OCI-LY3 (cell line): ENCODE results near the gene LRRC53.

ENCODE experiments used
- H2AFZ ChIP-seq: fragments of 200-600, 300-600 bp; shearing (Covaris generic); 2 replicates; pipeline ENCODE4 v1.6.0; 2014; ENCODE audit warnings: antibody characterized with exemption, low read depth, low read length
- H3K27ac ChIP-seq: fragments of 200-600, 300-600 bp; sonication (generic); 2 replicates; pipeline ENCODE4 v1.5.1; 2014; ENCODE audit warnings: mild to moderate bottlenecking, low read length, moderate library complexity, mixed read lengths
- H3K27me3 ChIP-seq: fragments of 200-600, 300-600 bp; sonication (generic); 2 replicates; pipeline ENCODE4 v1.6.1; 2014; ENCODE audit warnings: low read depth, low read length, mixed read lengths
- H3K36me3 ChIP-seq: fragments of 200-600, 300-600 bp; sonication (generic); replicated peaks from 2 replicates; pipeline ENCODE3; 2014; ENCODE audit warnings: low read depth, low read length, mixed read lengths
- H3K4me1 ChIP-seq: fragments of 300-600, 200-600 bp; sonication (generic); 2 replicates; pipeline ENCODE4 v1.6.1; 2014; ENCODE audit warnings: low read length, mixed read lengths
- H3K4me2 ChIP-seq: fragments of 200-600, 300-600 bp; sonication (generic); 2 replicates; pipeline ENCODE4 v1.6.1; 2014; ENCODE audit warnings: low read length, mixed read lengths
- H3K4me3 ChIP-seq: fragments of 300-600, 200-600 bp; sonication (generic); 2 replicates; pipeline ENCODE4 v1.5.1; 2014; ENCODE audit warnings: antibody characterized with exemption, mild to moderate bottlenecking, low read length, moderate library complexity
- H3K79me2 ChIP-seq: fragments of 300-600, 200-600 bp; shearing (Covaris generic); 2 replicates; pipeline ENCODE4 v1.6.1; 2014; ENCODE audit warnings: mild to moderate bottlenecking, low read length, mixed read lengths
- H3K9ac ChIP-seq: fragments of 300-600, 200-600 bp; shearing (Covaris generic); 2 replicates; pipeline ENCODE4 v1.6.0; 2014; ENCODE audit warnings: mild to moderate bottlenecking, low read length, moderate library complexity
- H3K9me3 ChIP-seq: fragments of 200-600, 300-600 bp; shearing (Covaris generic); 2 replicates; pipeline ENCODE4 v1.6.1; 2014; ENCODE audit warnings: low read length, mixed read lengths; ENCODE audit not compliant: insufficient read depth
- H4K20me1 ChIP-seq: fragments of 200-600, 300-600 bp; sonication (generic); 2 replicates; pipeline ENCODE4 v1.6.1; 2016; ENCODE audit warnings: low read length, mixed read lengths; ENCODE audit not compliant: insufficient read depth
- EZH2phosphoT487 ChIP-seq: fragments of 200-600 bp; shearing (Covaris generic); IDR thresholded peaks from 2 replicates; pipeline ENCODE4 v1.6.1; 2018; ENCODE audit warnings: antibody characterized with exemption, mixed run types, low read depth
- TF ChIP-seq, protein P1 (sequence below): fragments of 200-600, 300-600 bp; sonication (generic); IDR thresholded peaks from 2 replicates; pipeline ENCODE4 v1.5.1; 2014; ENCODE audit warnings: antibody characterized with exemption, low read length, low read depth

The LRRC53 gene

DNA sequence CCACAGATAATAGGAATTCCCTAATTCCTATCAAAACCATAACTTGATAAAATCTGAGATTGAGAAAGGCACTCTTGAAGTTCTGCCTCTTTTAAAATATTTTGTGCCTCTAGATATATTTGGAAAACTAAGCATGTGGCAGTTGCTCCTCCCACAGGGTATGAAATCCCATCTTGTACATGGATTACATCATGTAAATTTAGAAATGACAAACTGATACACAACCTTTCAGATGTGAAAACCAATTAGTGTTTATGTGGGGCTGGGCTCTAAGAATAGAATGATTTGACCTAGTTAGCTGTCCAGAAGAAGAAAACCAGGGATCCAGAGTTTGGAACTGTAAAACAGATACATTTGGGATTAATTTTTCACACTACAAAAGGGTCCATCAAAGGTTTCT, 15.7 kb downstream of the LRRC53 start:
- Histone ChIP-seq H3K9me3 (no peaks in the 10 kb centered on the region), H3K4me3 (no peak overlapping the region), H3K27me3 (no peaks in the 10 kb centered on the region), H4K20me1 (no peaks in the 10 kb centered on the region), H2AFZ (no peak overlapping the region), H3K79me2 (no peaks in the 10 kb centered on the region), H3K9ac (no peak overlapping the region), H3K27ac (no peak overlapping the region), H3K36me3 (no peaks in the 10 kb centered on the region), H3K4me2 (no peak overlapping the region), H3K4me1 (no peaks in the 10 kb centered on the region)
- TF ChIP-seq EZH2phosphoT487: no peak
- TF ChIP-seq, protein P1, sequence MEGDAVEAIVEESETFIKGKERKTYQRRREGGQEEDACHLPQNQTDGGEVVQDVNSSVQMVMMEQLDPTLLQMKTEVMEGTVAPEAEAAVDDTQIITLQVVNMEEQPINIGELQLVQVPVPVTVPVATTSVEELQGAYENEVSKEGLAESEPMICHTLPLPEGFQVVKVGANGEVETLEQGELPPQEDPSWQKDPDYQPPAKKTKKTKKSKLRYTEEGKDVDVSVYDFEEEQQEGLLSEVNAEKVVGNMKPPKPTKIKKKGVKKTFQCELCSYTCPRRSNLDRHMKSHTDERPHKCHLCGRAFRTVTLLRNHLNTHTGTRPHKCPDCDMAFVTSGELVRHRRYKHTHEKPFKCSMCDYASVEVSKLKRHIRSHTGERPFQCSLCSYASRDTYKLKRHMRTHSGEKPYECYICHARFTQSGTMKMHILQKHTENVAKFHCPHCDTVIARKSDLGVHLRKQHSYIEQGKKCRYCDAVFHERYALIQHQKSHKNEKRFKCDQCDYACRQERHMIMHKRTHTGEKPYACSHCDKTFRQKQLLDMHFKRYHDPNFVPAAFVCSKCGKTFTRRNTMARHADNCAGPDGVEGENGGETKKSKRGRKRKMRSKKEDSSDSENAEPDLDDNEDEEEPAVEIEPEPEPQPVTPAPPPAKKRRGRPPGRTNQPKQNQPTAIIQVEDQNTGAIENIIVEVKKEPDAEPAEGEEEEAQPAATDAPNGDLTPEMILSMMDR: no peak

DNA sequence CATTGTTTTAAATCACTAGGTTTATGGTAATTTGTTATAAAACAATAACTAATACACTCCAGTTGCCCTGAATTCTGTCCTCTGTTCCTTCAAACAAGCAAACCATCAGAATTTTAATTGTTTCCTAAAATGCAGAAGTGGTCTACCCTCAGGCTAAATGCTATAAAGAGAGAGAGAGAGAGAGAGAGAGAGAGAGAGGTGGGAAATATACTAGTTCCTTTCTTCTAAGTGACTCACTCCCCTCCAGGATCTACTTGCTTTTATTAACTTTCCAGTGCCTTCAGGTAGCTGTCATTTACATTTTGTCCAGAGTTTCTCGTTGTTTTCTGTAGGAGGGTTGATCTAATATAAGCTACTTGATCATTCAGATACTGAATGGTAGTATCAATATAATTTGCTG, 26.4 kb downstream of the LRRC53 start:
- no peaks in the 10 kb centered on the region for H3K9me3 ChIP-seq
- no peak overlapping the region for H2AFZ ChIP-seq
- no peak overlapping the region for H3K4me3 ChIP-seq
- no peaks in the 10 kb centered on the region for H3K79me2 ChIP-seq
- H3K4me2 ChIP-seq: no peak overlapping the region
- 0 out of 2 replicates have a peak, but pooled peaks cover 5% of the 10 kb centered on the region for H3K27me3 ChIP-seq
- no peak overlapping the region for H3K27ac ChIP-seq
- H3K9ac ChIP-seq: no peak overlapping the region
- H3K4me1 ChIP-seq: no peaks in the 10 kb centered on the region
- no peaks in the 10 kb centered on the region for H4K20me1 ChIP-seq
- H3K36me3 ChIP-seq: no peaks in the 10 kb centered on the region
- no peak for TF ChIP-seq EZH2phosphoT487

DNA sequence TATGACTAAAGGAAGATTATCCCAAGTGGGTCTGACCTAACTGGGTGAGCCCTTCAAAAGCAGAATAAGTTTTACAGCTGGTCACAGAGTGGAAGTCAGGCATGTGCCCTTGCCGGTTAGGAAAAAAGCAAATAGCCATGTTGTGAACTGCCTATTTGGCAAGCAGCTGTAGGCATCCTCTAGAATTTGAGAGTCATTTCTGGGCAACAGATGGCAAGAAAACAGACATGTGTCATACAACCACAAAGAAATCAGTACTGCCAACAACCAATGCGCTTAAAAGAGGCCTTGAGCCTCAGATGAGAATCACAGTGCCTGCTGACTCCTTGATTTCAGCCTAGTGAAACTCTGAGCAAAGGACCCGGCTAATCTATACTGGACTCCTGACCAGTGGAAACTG, 26.8 kb downstream of the LRRC53 start:
- Histone ChIP-seq H4K20me1 (no peaks in the 10 kb centered on the region), H3K4me3 (no peak overlapping the region), H3K9ac (no peak overlapping the region), H3K9me3 (no peaks in the 10 kb centered on the region), H3K4me1 (no peaks in the 10 kb centered on the region), H3K36me3 (no peaks in the 10 kb centered on the region), H3K27me3 (0 out of 2 replicates have a peak, but pooled peaks cover 5% of the 10 kb centered on the region), H3K79me2 (no peaks in the 10 kb centered on the region), H3K27ac (no peak overlapping the region), H3K4me2 (no peak overlapping the region), H2AFZ (no peak overlapping the region)
- TF ChIP-seq, protein P1: no peak

DNA sequence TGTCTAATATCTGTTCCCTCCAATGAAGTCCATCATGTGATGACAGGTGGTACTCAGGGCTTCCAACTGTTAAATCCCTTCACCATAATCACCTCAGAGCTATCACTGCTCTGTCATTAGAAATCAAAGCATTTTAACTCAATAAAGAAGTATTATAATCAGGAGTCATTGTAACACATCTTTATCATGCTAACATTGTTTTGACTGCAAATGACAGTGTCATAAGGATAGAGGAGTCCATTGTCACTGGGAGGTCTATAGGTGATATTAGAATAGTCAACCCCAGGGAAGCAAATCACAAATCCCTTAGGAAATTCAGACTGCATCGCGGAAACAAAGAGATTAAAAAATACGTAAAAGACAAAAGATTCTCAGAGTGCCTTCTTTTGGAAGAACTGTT, 30.8 kb downstream of the LRRC53 start:
- no peaks in the 10 kb centered on the region for H3K9me3 ChIP-seq
- no peaks in the 10 kb centered on the region for H3K4me1 ChIP-seq
- no peak overlapping the region for H3K4me2 ChIP-seq
- H3K9ac ChIP-seq: no peak overlapping the region
- no peak overlapping the region for H2AFZ ChIP-seq
- H3K27ac ChIP-seq: no peak overlapping the region
- H3K27me3 ChIP-seq: no peaks in the 10 kb centered on the region
- H3K4me3 ChIP-seq: no peak overlapping the region
- H4K20me1 ChIP-seq: no peaks in the 10 kb centered on the region
- no peaks in the 10 kb centered on the region for H3K36me3 ChIP-seq
- TF ChIP-seq, protein P1: no peak
- no peak for TF ChIP-seq EZH2phosphoT487
- H3K79me2 ChIP-seq: no peaks in the 10 kb centered on the region

DNA sequence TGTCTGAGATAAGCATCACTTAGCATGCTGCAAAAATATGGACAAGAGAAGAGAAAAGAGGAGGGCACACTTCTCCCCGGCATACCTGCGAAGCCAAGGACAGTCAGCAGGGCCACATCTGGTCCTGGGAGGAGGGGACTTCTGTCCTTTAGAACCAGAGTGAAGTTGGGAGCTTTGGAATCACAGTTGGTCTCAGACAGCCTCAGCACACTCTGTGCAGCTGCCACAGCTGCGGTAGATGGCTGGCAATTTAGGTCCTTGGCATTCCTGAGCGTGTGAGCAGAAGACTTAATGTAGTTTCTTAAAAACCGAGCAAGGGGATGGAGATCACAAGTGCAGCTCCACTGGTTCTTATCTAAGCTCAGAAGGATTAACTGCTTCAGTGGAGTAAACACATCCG, 32.3 kb downstream of the LRRC53 start:
- H3K9me3 ChIP-seq: no peaks in the 10 kb centered on the region
- no peaks in the 10 kb centered on the region for H4K20me1 ChIP-seq
- H3K27me3 ChIP-seq: no peaks in the 10 kb centered on the region
- no peak for TF ChIP-seq EZH2phosphoT487
- TF ChIP-seq, protein P1: no peak
- H3K9ac ChIP-seq: no peak overlapping the region
- no peak overlapping the region for H3K4me2 ChIP-seq
- H3K36me3 ChIP-seq: no peaks in the 10 kb centered on the region
- H2AFZ ChIP-seq: no peak overlapping the region
- H3K4me3 ChIP-seq: no peak overlapping the region
- peaks cover 10% of the 10 kb centered on the region for H3K4me1 ChIP-seq
- no peaks in the 10 kb centered on the region for H3K79me2 ChIP-seq
- no peak overlapping the region for H3K27ac ChIP-seq
